Measurements from ENCODE around the gene APLP2. TPM values are rescaled to one million over a fixed set of nuclear protein-coding genes. Genes with fewer than 3 reads are reported as not detected.
A peak's percentile ranks its signal among the peaks of the same experiment; 100 is the strongest.

Gene APLP2
- total RNA-seq, 6 donors from 2014 or later = 249 to 939 (median 653) TPM

DNA sequence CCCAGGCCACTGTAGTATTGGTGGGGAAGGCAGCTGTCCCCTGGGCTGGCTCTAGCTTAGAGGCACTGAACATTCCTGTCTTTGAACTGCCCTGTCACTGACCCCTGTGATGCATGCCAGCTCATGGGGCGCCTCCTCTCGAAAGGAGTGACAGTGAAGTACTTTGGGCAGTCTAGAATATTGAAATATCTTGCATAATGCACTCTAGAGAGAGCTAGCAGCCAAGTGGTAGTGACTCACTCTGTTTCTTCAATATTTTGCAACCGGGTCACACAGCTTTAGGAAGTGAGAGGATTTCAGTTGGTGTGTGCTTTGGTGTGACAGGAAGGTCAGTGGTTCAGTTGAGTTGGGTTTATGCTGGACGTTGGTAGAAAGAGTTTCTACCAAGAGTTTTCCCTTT is 54.4 kb downstream of the APLP2 start:
- peak overlapping the region; percentile 63 to 85 (median 81) for H3K27ac ChIP-seq
- H3K4me3 ChIP-seq = no peak overlapping the region
- 19 to 54% methylated on average over 4 of the region's 4 CpGs for WGBS, 2 donors
- TF ChIP-seq POLR2AphosphoS5 (IDR thresholded peaks at IDR 0.05) (peak; percentile 80 to 96), POLR2A (IDR thresholded peaks at IDR 0.05) (peak in 1 of 4 donors; percentile 31), EP300 (IDR thresholded peaks at IDR 0.05) (peak in 2 of 4 donors; percentile 80 to 96)
- TF ChIP-seq, protein P1, sequence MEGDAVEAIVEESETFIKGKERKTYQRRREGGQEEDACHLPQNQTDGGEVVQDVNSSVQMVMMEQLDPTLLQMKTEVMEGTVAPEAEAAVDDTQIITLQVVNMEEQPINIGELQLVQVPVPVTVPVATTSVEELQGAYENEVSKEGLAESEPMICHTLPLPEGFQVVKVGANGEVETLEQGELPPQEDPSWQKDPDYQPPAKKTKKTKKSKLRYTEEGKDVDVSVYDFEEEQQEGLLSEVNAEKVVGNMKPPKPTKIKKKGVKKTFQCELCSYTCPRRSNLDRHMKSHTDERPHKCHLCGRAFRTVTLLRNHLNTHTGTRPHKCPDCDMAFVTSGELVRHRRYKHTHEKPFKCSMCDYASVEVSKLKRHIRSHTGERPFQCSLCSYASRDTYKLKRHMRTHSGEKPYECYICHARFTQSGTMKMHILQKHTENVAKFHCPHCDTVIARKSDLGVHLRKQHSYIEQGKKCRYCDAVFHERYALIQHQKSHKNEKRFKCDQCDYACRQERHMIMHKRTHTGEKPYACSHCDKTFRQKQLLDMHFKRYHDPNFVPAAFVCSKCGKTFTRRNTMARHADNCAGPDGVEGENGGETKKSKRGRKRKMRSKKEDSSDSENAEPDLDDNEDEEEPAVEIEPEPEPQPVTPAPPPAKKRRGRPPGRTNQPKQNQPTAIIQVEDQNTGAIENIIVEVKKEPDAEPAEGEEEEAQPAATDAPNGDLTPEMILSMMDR (IDR thresholded peaks at IDR 0.05) = no peak
- no peaks in the 10 kb centered on the region for H3K27me3 ChIP-seq
- peaks cover 36 to 46% (median 40%) of the 10 kb centered on the region in 4 donors for H3K4me1 ChIP-seq
- DNase-seq (peak in 1 of 2 donors; percentile 93), ATAC-seq (ENCODE audit: low FRiP score in 2 of 2) (peak; percentile 95)
- H3K9me3 ChIP-seq = no peaks in the 10 kb centered on the region
- H3K36me3 ChIP-seq = peaks cover 10 to 60% (median 29%) of the 10 kb centered on the region in 4 donors

GRCh38 chr11:130125638-130126037 is 55.9 kb downstream of the APLP2 start:
- H3K27me3 ChIP-seq = no peaks in the 10 kb centered on the region
- H3K9me3 ChIP-seq = no peaks in the 10 kb centered on the region
- DNase-seq (no peak), ATAC-seq (ENCODE audit: low FRiP score in 2 of 2) (peak in 1 of 2 donors; percentile 21)
- no peak overlapping the region for H3K4me3 ChIP-seq
- H3K27ac ChIP-seq = peak overlapping the region in 2 of 4 donors; percentile 6 to 85
- peaks cover 18 to 76% (median 38%) of the 10 kb centered on the region in 4 donors for H3K36me3 ChIP-seq
- TF ChIP-seq EP300 (IDR thresholded peaks at IDR 0.05) (peak in 1 of 4 donors; percentile 73), POLR2A (IDR thresholded peaks at IDR 0.05) (no peak), POLR2AphosphoS5 (IDR thresholded peaks at IDR 0.05) (no peak)
- TF ChIP-seq, protein P1 (IDR thresholded peaks at IDR 0.05) = no peak
- H3K4me1 ChIP-seq = peaks cover 33 to 44% (median 38%) of the 10 kb centered on the region in 4 donors
- WGBS, 2 donors = 60 to 80% methylated on average over 4 of the region's 4 CpGs

- WGBS, 2 donors = 86 to 95% methylated on average over 5 of the region's 5 CpGs
- H3K27ac ChIP-seq = no peak overlapping the region
- peaks cover 27 to 41% (median 34%) of the 10 kb centered on the region in 4 donors for H3K4me1 ChIP-seq
- no peaks in the 10 kb centered on the region for H3K9me3 ChIP-seq
- TF ChIP-seq EP300 (IDR thresholded peaks at IDR 0.05) (no peak), POLR2AphosphoS5 (IDR thresholded peaks at IDR 0.05) (no peak), POLR2A (IDR thresholded peaks at IDR 0.05) (no peak)
- TF ChIP-seq, protein P1 (IDR thresholded peaks at IDR 0.05) = no peak
- H3K4me3 ChIP-seq = no peak overlapping the region
- DNase-seq (no peak), ATAC-seq (ENCODE audit: low FRiP score in 2 of 2) (no peak)
- peaks cover 23 to 81% (median 46%) of the 10 kb centered on the region in 4 donors for H3K36me3 ChIP-seq
- H3K27me3 ChIP-seq = no peaks in the 10 kb centered on the region
Measured at GRCh38 chr11:130126516-130126915, 56.8 kb downstream of the APLP2 start.

GRCh38 chr11:130127509-130127908 is 57.8 kb downstream of the APLP2 start:
- no peak overlapping the region for H3K4me3 ChIP-seq
- TF ChIP-seq POLR2A (IDR thresholded peaks at IDR 0.05) (no peak), POLR2AphosphoS5 (IDR thresholded peaks at IDR 0.05) (no peak), EP300 (IDR thresholded peaks at IDR 0.05) (no peak)
- TF ChIP-seq, protein P1 (IDR thresholded peaks at IDR 0.05) = no peak
- H3K27ac ChIP-seq = peak overlapping the region in 2 of 4 donors; percentile 8 to 27
- DNase-seq (no peak), ATAC-seq (ENCODE audit: low FRiP score in 2 of 2) (no peak)
- H3K36me3 ChIP-seq = peaks cover 23 to 82% (median 45%) of the 10 kb centered on the region in 4 donors
- H3K4me1 ChIP-seq = peaks cover 19 to 33% (median 31%) of the 10 kb centered on the region in 4 donors
- no peaks in the 10 kb centered on the region for H3K9me3 ChIP-seq
- WGBS, 2 donors = 90 to 92% methylated on average over 4 of the region's 4 CpGs
- H3K27me3 ChIP-seq = no peaks in the 10 kb centered on the region

- Histone ChIP-seq H3K27me3 (no peaks in the 10 kb centered on the region), H3K9me3 (no peaks in the 10 kb centered on the region), H3K27ac (no peak overlapping the region), H3K4me3 (no peak overlapping the region), H3K36me3 (peaks cover 23 to 74% (median 43%) of the 10 kb centered on the region in 4 donors), H3K4me1 (peaks cover 12 to 29% (median 27%) of the 10 kb centered on the region in 4 donors)
- no peak for ATAC-seq (ENCODE audit: low FRiP score in 2 of 2)
- WGBS, 2 donors = 98 to 100% methylated on average over 2 of the region's 2 CpGs
- TF ChIP-seq EP300 (IDR thresholded peaks at IDR 0.05) (no peak), POLR2AphosphoS5 (IDR thresholded peaks at IDR 0.05) (no peak), POLR2A (IDR thresholded peaks at IDR 0.05) (no peak)
- TF ChIP-seq, protein P1 (IDR thresholded peaks at IDR 0.05) = no peak
- DNase-seq = no peak
Measured at GRCh38 chr11:130128626-130129025, 58.9 kb downstream of the APLP2 start.
